PC-3 (cell line): ENCODE measurements around the gene RNF17. TPM values are rescaled to one million over a fixed set of nuclear protein-coding genes. Genes with fewer than 3 reads are reported as not detected.
"Not testable (repeated sequence)": the region's sequence is repeated elsewhere in the genome, so short reads cannot be mapped to it uniquely, and the experiment has no call there.

ENCODE experiments used
- ATAC-seq: fragments of 200-7000 bp; cut with Tn5 transposase; 2 replicates; pipeline ENCODE4 v1.9.1; 2020; ENCODE audit warnings: mild to moderate bottlenecking, moderate library complexity
- BruUV-seq: library from RNA; stranded (reverse); fragments of 400-500 nt; replicated peaks from 2 replicates; lab custom pipeline; 2021; lab: Mats Ljungman, UMichigan
- CTCF ChIA-PET: fragments of 300-600 bp; sonication (Branson Sonifier 250); formaldehyde crosslinking; loops from one replicate; lab custom pipeline; 2022; ENCODE audit warnings: antibody characterized with exemption; lab: Charles Lee
- POLR2A ChIA-PET: fragments of 300-600 bp; sonication (Branson Sonifier 250); formaldehyde crosslinking; loops from one replicate; lab custom pipeline; 2022; ENCODE audit warnings: antibody characterized with exemption; ENCODE audit not compliant: unreplicated experiment; lab: Charles Lee
- DNase-seq: peaks from one replicate; pipeline ENCODE4 v3.0.0-alpha.2; 2015
- H2AFZ ChIP-seq: fragments of 300-600 bp; sonication (generic); 2 replicates; pipeline ENCODE4 v1.6.0; 2016; ENCODE audit warnings: antibody characterized with exemption, low read length
- H3F3A ChIP-seq: fragments of 300-600 bp; sonication (generic); one replicate; pipeline ENCODE4 v1.6.0; 2017; ENCODE audit warnings: antibody characterized with exemption, low read length, control low read depth, mild to moderate bottlenecking; ENCODE audit not compliant: unreplicated experiment
- H3K27ac ChIP-seq: fragments of 300-600 bp; sonication (generic); 2 replicates; pipeline ENCODE4 v1.5.1; 2016; ENCODE audit warnings: mild to moderate bottlenecking, low read length
- H3K27me3 ChIP-seq: fragments of 300-600 bp; sonication (generic); 2 replicates; pipeline ENCODE4 v1.6.1; 2016; ENCODE audit warnings: low read length, mixed read lengths
- H3K36me3 ChIP-seq: fragments of 300-600 bp; sonication (generic); 2 replicates; pipeline ENCODE4 v1.6.1; 2016; ENCODE audit warnings: low read depth, mixed run types, low read length, mixed read lengths
- H3K4me1 ChIP-seq: fragments of 300-600 bp; sonication (generic); 2 replicates; pipeline ENCODE4 v1.5.1; 2016; ENCODE audit warnings: low read length; ENCODE audit not compliant: insufficient read depth
- H3K4me2 ChIP-seq: fragments of 300-600 bp; sonication (generic); 2 replicates; pipeline ENCODE4 v1.6.0; 2016; ENCODE audit warnings: low read length
- H3K4me3 ChIP-seq: fragments of 300-600 bp; sonication (generic); 2 replicates; pipeline ENCODE4 v1.5.1; 2016; ENCODE audit warnings: mild to moderate bottlenecking, low read length, mixed read lengths
- H3K79me2 ChIP-seq: fragments of 300-600 bp; sonication (generic); 2 replicates; pipeline ENCODE4 v1.6.1; 2017; ENCODE audit warnings: low read length, mixed read lengths
- H3K9ac ChIP-seq: fragments of 300-600 bp; sonication (generic); 2 replicates; pipeline ENCODE4 v1.6.0; 2016; ENCODE audit warnings: mild to moderate bottlenecking, low read length
- H3K9me2 ChIP-seq: fragments of 300-600 bp; sonication (generic); replicated peaks from 2 replicates; pipeline ENCODE4 v1.6.1; 2016; ENCODE audit warnings: mixed run types, low read length, mixed read lengths
- H3K9me3 ChIP-seq: fragments of 300-600 bp; sonication (generic); 2 replicates; pipeline ENCODE4 v1.6.1; 2016; ENCODE audit warnings: low read length, mixed read lengths
- H4K20me1 ChIP-seq: fragments of 300-600 bp; sonication (generic); 2 replicates; pipeline ENCODE4 v1.6.1; 2016; ENCODE audit warnings: low read length, mixed read lengths
- EZH2 ChIP-seq: fragments of 300-600 bp; sonication (generic); IDR thresholded peaks from one replicate; pipeline ENCODE4 v1.6.1; 2017; ENCODE audit warnings: antibody characterized with exemption, mild to moderate bottlenecking, low read length; ENCODE audit not compliant: unreplicated experiment
- EZH2phosphoT487 ChIP-seq: fragments of 300-600 bp; sonication (generic); IDR thresholded peaks from 2 replicates; pipeline ENCODE4 v1.6.1; 2018; ENCODE audit warnings: mild to moderate bottlenecking, antibody characterized with exemption, low read length, borderline replicate concordance
- intact Hi-C: fragments of 100-400 bp; cut with micrococcal nuclease; formaldehyde crosslinking; loops from 2 replicates; pipeline ENCODE4 v1.9.0; 2023
- total RNA-seq: library from RNA; depleted of rRNA; stranded (reverse); fragments of >200 nt; gene quantifications from 2 replicates; pipeline ENCODE4 v1.2.3, GENCODE V29; 2014
- TF ChIP-seq, protein P1 (sequence below): fragments of 300-600 bp; sonication (generic); conservative IDR thresholded peaks from 2 replicates; pipeline ENCODE4 v1.5.1; 2017; ENCODE audit warnings: antibody characterized with exemption, low read depth, mild to moderate bottlenecking, low read length

The RNF17 gene
- total RNA-seq, 1 experiment from 2014 or later: not detected

DNA sequence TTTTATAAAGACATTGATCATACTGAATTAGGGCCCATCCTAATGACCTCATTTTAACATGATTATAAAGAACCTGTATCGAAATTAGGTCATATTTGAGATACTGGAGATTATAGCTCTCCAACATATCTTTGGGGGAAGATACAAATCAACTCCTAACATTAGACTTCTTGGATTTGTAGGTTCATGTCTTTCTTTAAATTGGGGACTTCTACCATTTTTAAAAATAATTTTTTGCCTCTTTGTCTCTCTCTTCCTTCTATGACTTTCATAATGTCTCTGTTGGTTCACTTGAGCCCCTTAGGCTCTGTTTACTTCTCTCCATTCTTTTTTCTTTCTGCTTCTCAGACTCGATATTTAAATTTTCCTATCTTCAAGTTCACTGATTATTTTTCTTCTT, 57.2 kb downstream of the RNF17 start:
- intact Hi-C loops: no loop called here
- H3F3A ChIP-seq: no peaks in the 10 kb centered on the region
- no peak overlapping the region for H2AFZ ChIP-seq
- no peaks in the 10 kb centered on the region for H3K36me3 ChIP-seq
- H3K9me2 ChIP-seq: no peaks in the 10 kb centered on the region
- H3K4me3 ChIP-seq: no peak overlapping the region
- ChIA-PET POLR2A (no interaction called here), CTCF (no interaction called here)
- peaks cover 8% of the 10 kb centered on the region; the same call in 1 of the 2 replicates for H3K9me3 ChIP-seq
- no peak overlapping the region for H3K9ac ChIP-seq
- H3K4me1 ChIP-seq: no peaks in the 10 kb centered on the region
- TF ChIP-seq, protein P1, sequence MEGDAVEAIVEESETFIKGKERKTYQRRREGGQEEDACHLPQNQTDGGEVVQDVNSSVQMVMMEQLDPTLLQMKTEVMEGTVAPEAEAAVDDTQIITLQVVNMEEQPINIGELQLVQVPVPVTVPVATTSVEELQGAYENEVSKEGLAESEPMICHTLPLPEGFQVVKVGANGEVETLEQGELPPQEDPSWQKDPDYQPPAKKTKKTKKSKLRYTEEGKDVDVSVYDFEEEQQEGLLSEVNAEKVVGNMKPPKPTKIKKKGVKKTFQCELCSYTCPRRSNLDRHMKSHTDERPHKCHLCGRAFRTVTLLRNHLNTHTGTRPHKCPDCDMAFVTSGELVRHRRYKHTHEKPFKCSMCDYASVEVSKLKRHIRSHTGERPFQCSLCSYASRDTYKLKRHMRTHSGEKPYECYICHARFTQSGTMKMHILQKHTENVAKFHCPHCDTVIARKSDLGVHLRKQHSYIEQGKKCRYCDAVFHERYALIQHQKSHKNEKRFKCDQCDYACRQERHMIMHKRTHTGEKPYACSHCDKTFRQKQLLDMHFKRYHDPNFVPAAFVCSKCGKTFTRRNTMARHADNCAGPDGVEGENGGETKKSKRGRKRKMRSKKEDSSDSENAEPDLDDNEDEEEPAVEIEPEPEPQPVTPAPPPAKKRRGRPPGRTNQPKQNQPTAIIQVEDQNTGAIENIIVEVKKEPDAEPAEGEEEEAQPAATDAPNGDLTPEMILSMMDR: no peak
- TF ChIP-seq EZH2: no peak
- TF ChIP-seq EZH2phosphoT487: no peak
- DNase-seq: no peak
- H3K4me2 ChIP-seq: no peak overlapping the region
- H4K20me1 ChIP-seq: no peaks in the 10 kb centered on the region
- BruUV-seq: no TSS peak
- ATAC-seq: no peak
- peaks cover 59% of the 10 kb centered on the region for H3K27me3 ChIP-seq
- no peaks in the 10 kb centered on the region for H3K79me2 ChIP-seq
- no peak overlapping the region for H3K27ac ChIP-seq

DNA sequence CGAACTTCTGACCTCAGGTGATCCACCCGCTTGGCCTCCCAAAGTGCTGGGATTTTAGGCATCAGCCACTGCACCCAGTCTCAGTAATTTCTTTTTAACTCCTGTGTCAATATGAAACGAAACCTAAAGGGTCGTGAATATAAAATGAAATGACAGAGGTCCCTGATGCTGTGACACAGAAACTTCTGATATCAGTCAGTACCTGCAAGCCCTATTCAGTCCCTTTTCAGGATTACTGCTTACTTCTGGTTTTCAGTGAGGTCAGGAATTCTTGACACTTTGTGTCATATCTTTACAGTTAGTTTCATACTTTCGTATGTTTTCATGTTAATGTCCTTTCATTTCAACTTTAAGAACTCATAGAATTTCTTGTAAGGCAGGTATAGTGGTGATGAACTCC, 58.7 kb downstream of the RNF17 start:
- intact Hi-C loops: no loop called here
- no peak overlapping the region for H3K27ac ChIP-seq
- no peaks in the 10 kb centered on the region for H3K79me2 ChIP-seq
- H3K9me3 ChIP-seq: peaks cover 8% of the 10 kb centered on the region; the same call in 1 of the 2 replicates
- H2AFZ ChIP-seq: no peak overlapping the region
- ChIA-PET POLR2A (no interaction called here), CTCF (no interaction called here)
- TF ChIP-seq EZH2 (no peak), EZH2phosphoT487 (no peak)
- TF ChIP-seq, protein P1: no peak
- H3K4me1 ChIP-seq: no peaks in the 10 kb centered on the region
- BruUV-seq: no TSS peak
- H3K27me3 ChIP-seq: peaks cover 54% of the 10 kb centered on the region
- ATAC-seq (no peak), DNase-seq (no peak)
- no peak overlapping the region for H3K4me2 ChIP-seq
- H3K9me2 ChIP-seq: no peaks in the 10 kb centered on the region
- no peak overlapping the region for H3K9ac ChIP-seq
- no peaks in the 10 kb centered on the region for H3K36me3 ChIP-seq
- no peaks in the 10 kb centered on the region for H3F3A ChIP-seq
- no peaks in the 10 kb centered on the region for H4K20me1 ChIP-seq
- H3K4me3 ChIP-seq: no peak overlapping the region

DNA sequence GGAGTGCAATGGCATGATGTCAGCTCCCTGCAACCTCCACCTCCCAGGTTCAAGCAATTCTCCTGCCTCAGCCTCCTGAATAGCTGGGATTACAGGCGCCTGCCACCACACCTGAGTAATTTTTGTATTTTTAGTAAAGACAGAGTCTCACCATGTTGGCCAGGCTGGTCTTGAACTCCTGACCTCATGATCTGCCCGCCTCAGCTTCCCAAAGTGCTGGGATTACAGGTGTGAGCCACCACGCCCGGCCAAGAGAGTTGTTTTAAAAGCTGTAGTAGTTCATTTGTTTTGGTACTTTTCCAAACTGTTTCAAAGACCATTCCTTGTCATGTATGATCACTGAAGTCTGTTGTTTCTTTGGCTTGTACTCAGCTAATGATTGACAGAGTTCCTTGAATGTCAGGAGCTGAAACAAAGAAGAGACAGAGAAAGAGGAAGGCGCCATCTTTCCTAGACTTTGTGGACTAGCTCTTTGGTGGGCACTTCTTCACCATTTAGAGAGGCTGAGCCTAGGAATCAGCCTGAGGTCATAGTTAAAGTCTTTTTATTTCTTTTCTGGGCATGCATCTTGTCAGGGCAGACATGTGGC, 59.2 kb downstream of the RNF17 start:
- H3K27ac ChIP-seq, H3K4me2 ChIP-seq, ATAC-seq, BruUV-seq, H3F3A ChIP-seq, H3K36me3 ChIP-seq, H4K20me1 ChIP-seq, CTCF ChIA-PET, DNase-seq, H3K9ac ChIP-seq, H3K79me2 ChIP-seq, intact Hi-C loops, H3K9me3 ChIP-seq, H3K9me2 ChIP-seq, H3K4me1 ChIP-seq, H2AFZ ChIP-seq, POLR2A ChIA-PET, H3K4me3 ChIP-seq: not testable (repeated sequence)
- H3K27me3 ChIP-seq: peaks cover 60% of the 10 kb centered on the region
